Type B pancreatic cell (in vitro differentiated cells): ENCODE results near the gene PCDHGB5. TPM values are rescaled to one million over a fixed set of nuclear protein-coding genes. Genes with fewer than 3 reads are reported as not detected.
"Not testable (repeated sequence)": the region's sequence is repeated elsewhere in the genome, so short reads cannot be mapped to it uniquely, and the experiment has no call there.

Source experiments
- DNase-seq: peaks from one replicate; pipeline ENCODE4 v3.0.0; 2021; ENCODE audit warnings: mixed read lengths; ENCODE audit not compliant: unreplicated experiment; ENCODE audit errors: extremely low spot score
- H3K27ac Mint-ChIP-seq: 2 replicates; pipeline ENCODE4 v1.8.0; 2021; ENCODE audit warnings: mild to moderate bottlenecking, mixed read lengths
- H3K27me3 Mint-ChIP-seq: 2 replicates; pipeline ENCODE4 v1.8.0; 2021; ENCODE audit warnings: mixed read lengths
- H3K36me3 Mint-ChIP-seq: 2 replicates; pipeline ENCODE4 v1.8.0; 2021; ENCODE audit warnings: mixed read lengths
- H3K4me1 Mint-ChIP-seq: one replicate; pipeline ENCODE4 v1.8.0; 2021; ENCODE audit warnings: mixed read lengths; ENCODE audit not compliant: unreplicated experiment
- H3K4me3 Mint-ChIP-seq: 2 replicates; pipeline ENCODE4 v1.8.0; 2021; ENCODE audit warnings: mild to moderate bottlenecking, mixed read lengths
- H3K9me3 Mint-ChIP-seq: 2 replicates; pipeline ENCODE4 v1.8.0; 2021; ENCODE audit warnings: mixed read lengths
- total RNA-seq: library from RNA; stranded (reverse); gene quantifications from 2 replicates; pipeline ENCODE4 v1.2.1, GENCODE V29; 2021; ENCODE audit warnings: low replicate concordance
- TF ChIP-seq, protein P1 (sequence below): fragments of 200-600 bp; sonication (generic); conservative IDR thresholded peaks from 2 replicates; pipeline ENCODE4 v1.5.0; 2021; ENCODE audit warnings: antibody characterized with exemption, mild to moderate bottlenecking

Gene PCDHGB5
- total RNA-seq, 1 donor from 2014 or later = 2.6 TPM

DNA sequence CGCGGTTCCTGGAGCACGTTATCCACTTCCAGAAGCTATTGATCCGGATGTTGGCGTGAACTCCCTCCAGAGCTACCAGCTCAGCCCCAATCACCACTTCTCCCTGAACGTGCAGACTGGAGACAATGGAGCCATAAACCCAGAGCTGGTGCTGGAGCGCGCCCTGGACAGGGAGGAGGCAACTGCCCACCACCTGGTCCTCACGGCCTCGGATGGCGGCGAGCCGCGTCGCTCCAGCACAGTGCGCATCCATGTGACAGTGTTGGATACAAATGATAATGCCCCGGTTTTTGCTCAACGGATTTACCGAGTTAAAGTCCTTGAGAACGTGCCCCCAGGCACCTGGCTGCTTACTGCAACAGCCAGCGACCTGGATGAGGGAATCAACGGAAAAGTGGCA is 5.6 kb downstream of the PCDHGB5 start:
- no peak overlapping the region for H3K4me3 Mint-ChIP-seq
- peaks cover 9% of the 10 kb centered on the region for H3K9me3 Mint-ChIP-seq
- peaks cover 3% of the 10 kb centered on the region for H3K4me1 Mint-ChIP-seq
- no peak overlapping the region for H3K27ac Mint-ChIP-seq
- H3K36me3 Mint-ChIP-seq = peaks cover 19% of the 10 kb centered on the region
- TF ChIP-seq, protein P1, sequence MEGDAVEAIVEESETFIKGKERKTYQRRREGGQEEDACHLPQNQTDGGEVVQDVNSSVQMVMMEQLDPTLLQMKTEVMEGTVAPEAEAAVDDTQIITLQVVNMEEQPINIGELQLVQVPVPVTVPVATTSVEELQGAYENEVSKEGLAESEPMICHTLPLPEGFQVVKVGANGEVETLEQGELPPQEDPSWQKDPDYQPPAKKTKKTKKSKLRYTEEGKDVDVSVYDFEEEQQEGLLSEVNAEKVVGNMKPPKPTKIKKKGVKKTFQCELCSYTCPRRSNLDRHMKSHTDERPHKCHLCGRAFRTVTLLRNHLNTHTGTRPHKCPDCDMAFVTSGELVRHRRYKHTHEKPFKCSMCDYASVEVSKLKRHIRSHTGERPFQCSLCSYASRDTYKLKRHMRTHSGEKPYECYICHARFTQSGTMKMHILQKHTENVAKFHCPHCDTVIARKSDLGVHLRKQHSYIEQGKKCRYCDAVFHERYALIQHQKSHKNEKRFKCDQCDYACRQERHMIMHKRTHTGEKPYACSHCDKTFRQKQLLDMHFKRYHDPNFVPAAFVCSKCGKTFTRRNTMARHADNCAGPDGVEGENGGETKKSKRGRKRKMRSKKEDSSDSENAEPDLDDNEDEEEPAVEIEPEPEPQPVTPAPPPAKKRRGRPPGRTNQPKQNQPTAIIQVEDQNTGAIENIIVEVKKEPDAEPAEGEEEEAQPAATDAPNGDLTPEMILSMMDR = no peak
- DNase-seq = no peak
- H3K27me3 Mint-ChIP-seq = peaks cover 2% of the 10 kb centered on the region

DNA sequence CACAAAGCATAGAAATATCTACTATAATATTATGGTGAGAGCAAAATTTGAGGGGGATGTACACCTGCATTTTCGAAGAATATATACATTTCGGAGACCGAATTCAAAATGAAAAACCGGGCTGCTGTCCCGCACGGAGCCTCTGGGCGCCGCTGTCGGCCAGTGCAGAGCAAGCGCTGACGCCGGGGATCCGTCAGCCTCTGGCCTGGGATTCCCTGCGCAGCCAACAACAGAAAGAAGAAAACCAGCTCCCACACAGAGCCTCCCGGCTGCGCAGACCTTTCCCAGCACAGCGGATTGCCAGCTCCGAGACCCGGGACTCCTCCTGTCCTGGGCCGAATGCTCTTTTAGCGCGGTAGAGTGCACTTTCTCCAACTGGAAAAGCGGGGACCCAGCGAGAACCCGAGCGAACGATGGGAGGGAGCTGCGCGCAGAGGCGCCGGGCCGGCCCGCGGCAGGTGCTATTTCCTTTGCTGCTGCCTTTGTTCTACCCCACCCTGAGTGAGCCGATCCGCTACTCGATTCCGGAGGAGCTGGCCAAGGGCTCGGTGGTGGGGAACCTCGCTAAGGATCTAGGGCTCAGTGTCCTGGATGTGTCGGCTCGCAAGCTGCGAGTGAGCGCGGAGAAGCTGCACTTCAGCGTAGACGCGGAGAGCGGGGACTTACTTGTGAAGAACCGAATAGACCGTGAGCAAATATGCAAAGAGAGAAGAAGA is 10.2 kb downstream of the PCDHGB5 start, which contains the start of gene PCDHGB6:
Gene PCDHGB6, plus strand, starts transcription at position 232 of the 716 bp plus-strand sequence. Its CDS starts 182 bp downstream, at position 414.
- TF ChIP-seq, protein P1 = peak; percentile 91
- H3K36me3 Mint-ChIP-seq = peaks cover 36% of the 10 kb centered on the region
- not testable (repeated sequence) for H3K27me3 Mint-ChIP-seq
- H3K4me3 Mint-ChIP-seq = peak within 1 kb of the TSS; percentile 97
- H3K9me3 Mint-ChIP-seq = peaks cover 14% of the 10 kb centered on the region
- H3K4me1 Mint-ChIP-seq = peaks cover 11% of the 10 kb centered on the region
- peak; percentile 88 for DNase-seq
- peak within 1 kb of the TSS; percentile 52 for H3K27ac Mint-ChIP-seq

DNA sequence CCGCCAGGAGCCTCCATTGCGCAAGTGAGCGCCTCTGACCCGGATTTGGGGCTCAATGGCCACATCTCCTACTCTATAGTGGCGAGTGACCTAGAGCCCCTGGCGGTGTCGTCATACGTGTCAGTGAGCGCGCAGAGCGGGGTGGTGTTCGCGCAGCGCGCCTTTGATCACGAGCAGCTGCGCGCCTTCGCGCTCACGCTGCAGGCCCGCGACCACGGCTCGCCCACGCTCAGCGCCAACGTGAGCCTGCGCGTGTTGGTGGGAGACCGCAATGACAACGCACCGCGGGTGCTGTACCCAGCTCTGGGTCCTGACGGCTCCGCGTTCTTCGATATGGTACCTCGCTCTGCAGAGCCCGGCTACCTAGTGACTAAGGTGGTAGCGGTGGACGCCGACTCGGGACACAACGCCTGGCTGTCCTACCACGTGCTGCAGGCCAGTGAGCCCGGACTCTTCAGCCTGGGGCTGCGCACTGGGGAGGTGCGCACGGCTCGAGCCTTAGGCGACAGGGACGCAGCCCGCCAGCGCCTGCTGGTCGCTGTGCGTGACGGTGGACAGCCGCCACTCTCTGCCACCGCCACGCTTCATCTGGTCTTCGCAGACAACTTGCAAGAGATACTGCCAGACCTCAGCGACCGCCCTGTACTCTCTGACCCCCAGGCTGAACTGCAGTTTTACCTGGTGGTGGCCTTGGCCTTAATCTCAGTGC is 12.0 kb downstream of the PCDHGB5 start:
- Mint-ChIP-seq H3K4me1 (peaks cover 15% of the 10 kb centered on the region), H3K4me3 (peak overlapping the region; percentile 97), H3K36me3 (peaks cover 50% of the 10 kb centered on the region), H3K27me3 (peaks cover 2% of the 10 kb centered on the region), H3K9me3 (peaks cover 24% of the 10 kb centered on the region), H3K27ac (no peak overlapping the region)
- peak; percentile 62 for DNase-seq
- TF ChIP-seq, protein P1 = no peak

DNA sequence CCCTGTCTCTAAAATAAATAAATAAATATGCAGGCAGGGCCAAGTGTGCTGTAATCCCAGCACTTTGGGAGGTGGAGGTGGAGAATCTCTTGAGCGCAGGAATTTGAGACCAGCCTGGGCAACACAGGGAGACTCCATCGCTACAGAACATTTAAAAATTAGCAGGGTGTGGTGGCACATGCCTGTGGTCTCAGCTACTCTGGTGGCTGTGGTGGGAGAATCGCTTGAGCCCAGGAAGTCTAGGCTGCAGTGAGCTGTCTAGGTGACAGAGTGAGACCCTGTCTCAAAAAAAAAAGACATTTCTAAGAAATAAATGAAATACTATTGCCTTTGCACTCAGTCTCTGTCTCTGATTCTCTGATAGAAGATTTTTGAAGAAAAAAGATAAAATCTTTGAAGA is 13.8 kb downstream of the PCDHGB5 start:
- H3K4me1 Mint-ChIP-seq = peaks cover 15% of the 10 kb centered on the region
- TF ChIP-seq, protein P1 = no peak
- no peak overlapping the region for H3K27ac Mint-ChIP-seq
- peaks cover 2% of the 10 kb centered on the region for H3K27me3 Mint-ChIP-seq
- H3K36me3 Mint-ChIP-seq = peaks cover 58% of the 10 kb centered on the region
- H3K9me3 Mint-ChIP-seq = peaks cover 24% of the 10 kb centered on the region
- H3K4me3 Mint-ChIP-seq = peak overlapping the region; percentile 77
- no peak for DNase-seq

DNA sequence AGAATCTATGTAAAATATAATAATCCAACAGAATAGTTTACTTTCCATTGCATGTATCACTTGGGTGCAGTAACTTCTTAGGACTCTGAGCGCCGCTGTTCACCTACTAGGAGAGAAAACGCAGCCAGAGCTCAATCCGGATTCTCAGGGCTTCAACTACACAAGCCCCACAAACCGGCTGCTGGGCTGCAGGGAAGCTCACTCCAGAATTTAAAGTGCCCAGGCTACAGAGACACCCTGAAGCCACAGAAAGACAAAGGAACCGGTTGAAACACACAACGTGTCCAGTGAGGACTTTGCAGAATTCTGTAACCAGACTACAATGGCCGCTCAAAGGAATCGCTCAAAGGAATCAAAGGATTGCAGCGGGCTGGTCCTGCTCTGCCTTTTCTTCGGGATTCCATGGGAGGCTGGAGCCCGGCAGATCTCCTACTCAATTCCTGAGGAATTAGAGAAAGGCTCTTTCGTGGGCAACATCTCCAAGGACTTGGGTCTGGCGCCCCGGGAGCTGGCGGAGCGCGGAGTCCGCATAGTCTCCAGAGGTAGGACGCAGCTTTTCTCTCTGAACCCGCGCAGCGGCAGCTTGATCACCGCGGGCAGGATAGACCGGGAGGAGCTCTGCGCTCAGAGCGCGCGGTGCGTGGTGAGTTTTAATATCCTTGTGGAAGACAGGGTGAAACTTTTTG is 15.2 kb downstream of the PCDHGB5 start, which contains the start of gene PCDHGA10:
Gene PCDHGA10, plus strand, starts transcription at position 134 of the 686 bp plus-strand sequence. Its CDS starts 189 bp downstream, at position 323.
- DNase-seq = peak; percentile 67
- peak within 1 kb of the TSS; percentile 95 for H3K4me3 Mint-ChIP-seq
- peak within 1 kb of the TSS; percentile 90 for H3K27ac Mint-ChIP-seq
- TF ChIP-seq, protein P1 = peak; percentile 79
- peaks cover 61% of the 10 kb centered on the region for H3K36me3 Mint-ChIP-seq
- H3K27me3 Mint-ChIP-seq = peaks cover 4% of the 10 kb centered on the region
- H3K9me3 Mint-ChIP-seq = peaks cover 27% of the 10 kb centered on the region
- H3K4me1 Mint-ChIP-seq = peaks cover 15% of the 10 kb centered on the region
